GM23338 (cell line): Measurements from ENCODE around the gene ACOXL. TPM values are rescaled to one million over a fixed set of nuclear protein-coding genes. Genes with fewer than 3 reads are reported as not detected.

Experiments
- ATAC-seq: fragments of 200-7000 bp; cut with Tn5 transposase; 3 replicates; pipeline ENCODE4 v1.9.1; 2020
- DNase-seq: peaks from one replicate; pipeline ENCODE4 v3.0.0-alpha.2; 2015; ENCODE audit warnings: low spot score
- H2AFZ ChIP-seq: fragments of 200-600 bp; sonication (generic); 2 replicates; pipeline ENCODE4 v1.8.0; 2016; ENCODE audit warnings: antibody characterized with exemption, mild to moderate bottlenecking, moderate library complexity
- H3F3A ChIP-seq: fragments of 200-600 bp; sonication (generic); replicated peaks from 2 replicates; pipeline ENCODE4 v1.8.0; 2017; ENCODE audit warnings: antibody characterized with exemption, mixed run types, low read depth
- H3K27ac ChIP-seq: fragments of 200-600 bp; sonication (generic); 2 replicates; pipeline ENCODE4 v1.6.1; 2016; ENCODE audit warnings: low read depth
- H3K27me3 ChIP-seq: fragments of 200-600 bp; sonication (generic); 2 replicates; pipeline ENCODE4 v1.8.0; 2016; ENCODE audit warnings: mild to moderate bottlenecking, mixed run types, moderate library complexity; ENCODE audit not compliant: insufficient read depth
- H3K36me3 ChIP-seq: fragments of 200-600 bp; sonication (generic); 2 replicates; pipeline ENCODE4 v1.8.0; 2016; ENCODE audit warnings: mild to moderate bottlenecking; ENCODE audit not compliant: insufficient read depth
- H3K4me1 ChIP-seq: fragments of 200-600 bp; sonication (generic); 2 replicates; pipeline ENCODE4 v1.8.0; 2016; ENCODE audit warnings: mild to moderate bottlenecking, moderate library complexity; ENCODE audit not compliant: insufficient read depth
- H3K4me2 ChIP-seq: fragments of 200-600 bp; sonication (generic); 2 replicates; pipeline ENCODE4 v1.7.1; 2017; ENCODE audit warnings: mixed run types
- H3K4me3 ChIP-seq: fragments of 200-600 bp; sonication (generic); 2 replicates; pipeline ENCODE4 v1.6.1; 2016; ENCODE audit warnings: mixed run types
- H3K79me2 ChIP-seq: fragments of 200-600 bp; sonication (generic); replicated peaks from 2 replicates; pipeline ENCODE4 v1.8.0; 2017; ENCODE audit warnings: mild to moderate bottlenecking; ENCODE audit not compliant: insufficient read depth
- H3K9me2 ChIP-seq: fragments of 200-600 bp; sonication (generic); 2 replicates; pipeline ENCODE4 v1.8.0; 2017; ENCODE audit not compliant: insufficient read depth
- H4K20me1 ChIP-seq: fragments of 200-600 bp; sonication (generic); replicated peaks from 2 replicates; pipeline ENCODE4 v1.8.0; 2017; ENCODE audit warnings: mild to moderate bottlenecking; ENCODE audit not compliant: insufficient read depth
- H3K27ac Mint-ChIP-seq: 2 replicates; pipeline ENCODE4 v1.8.0; 2020; ENCODE audit warnings: inconsistent platforms, mild to moderate bottlenecking, moderate library complexity, mixed read lengths
- H3K27me3 Mint-ChIP-seq: 3 replicates; pipeline ENCODE4 v1.8.0; 2022; ENCODE audit warnings: low read depth, mild to moderate bottlenecking, moderate library complexity, mixed read lengths, inconsistent platforms; ENCODE audit not compliant: insufficient read depth, poor library complexity
- H3K36me3 Mint-ChIP-seq: 3 replicates; pipeline ENCODE4 v1.8.0; 2021; ENCODE audit warnings: low read depth, mild to moderate bottlenecking, inconsistent platforms, moderate library complexity, mixed read lengths
- H3K4me1 Mint-ChIP-seq: 3 replicates; pipeline ENCODE4 v1.8.0; 2020; ENCODE audit warnings: mild to moderate bottlenecking, inconsistent platforms, mixed read lengths
- H3K4me3 Mint-ChIP-seq: 3 replicates; pipeline ENCODE4 v1.8.0; 2021; ENCODE audit warnings: moderate library complexity, mild to moderate bottlenecking, inconsistent platforms, mixed read lengths
- H3K9me3 Mint-ChIP-seq: 3 replicates; pipeline ENCODE4 v1.8.0; 2020; ENCODE audit warnings: moderate library complexity, mild to moderate bottlenecking, inconsistent platforms, mixed read lengths
- CTCF ChIP-seq, 2 experiments: fragments of 200-600 bp in 1 of 2; sonication (generic) in 1 of 2; conservative IDR thresholded peaks; 2 replicates each; pipeline versions ENCODE4 v1.5.1 to v1.6.1; 2016 to 2017; ENCODE audit warnings: antibody characterized with exemption in 2 of 2, low read depth in 2 of 2, mild to moderate bottlenecking in 2 of 2, moderate library complexity in 1 of 2
- ETS1 ChIP-seq: IDR thresholded peaks from 2 replicates; pipeline ENCODE4 v1.6.1; 2016; ENCODE audit warnings: antibody characterized with exemption
- EZH2 ChIP-seq: fragments of 200-600 bp; sonication (generic); IDR thresholded peaks from one replicate; pipeline ENCODE4 v1.8.0; 2017; ENCODE audit warnings: antibody characterized with exemption, mild to moderate bottlenecking, low read depth; ENCODE audit not compliant: unreplicated experiment
- EZH2phosphoT487 ChIP-seq: fragments of 200-600 bp; sonication (generic); IDR thresholded peaks from one replicate; pipeline ENCODE4 v1.8.1; 2018; ENCODE audit warnings: antibody characterized with exemption; ENCODE audit not compliant: unreplicated experiment
- NANOG ChIP-seq: IDR thresholded peaks from 2 replicates; pipeline ENCODE4 v1.6.1; 2016; ENCODE audit warnings: antibody characterized with exemption, borderline replicate concordance
- POLR2AphosphoS5 ChIP-seq: IDR thresholded peaks from 2 replicates; pipeline ENCODE4 v1.6.1; 2016; ENCODE audit warnings: antibody characterized with exemption, low read depth
- REST ChIP-seq: IDR thresholded peaks from one replicate; pipeline ENCODE4 v1.6.1; 2018; ENCODE audit warnings: antibody characterized with exemption; ENCODE audit not compliant: unreplicated experiment
- ZNF114 ChIP-seq: fragments of 250-450 bp; sonication (Bioruptor Pico); IDR thresholded peaks from 2 replicates; pipeline ENCODE4 v1.5.0; 2020; ENCODE audit warnings: mild to moderate bottlenecking, moderate library complexity
- polyA plus RNA-seq: library from polyadenylated mRNA; unstranded; fragments of >200 nt; fragmentation: Nextera tagmentation; extraction: Ambion mirVana; gene quantifications from 2 replicates; pipeline ENCODE4 v1.2.1, GENCODE V29; 2016
- total RNA-seq: library from RNA; depleted of rRNA; stranded (reverse); fragments of >200 nt; shearing (Covaris generic); gene quantifications from 2 replicates; pipeline ENCODE4 v1.2.3, GENCODE V29; 2014

ACOXL gene
- total and polyA plus RNA-seq, 2 experiments from 2014 or later = 9.0 to 14.7 TPM

GRCh38 chr2:110853516-110853915 lies 121.1 kb downstream of the ACOXL start:
- H2AFZ ChIP-seq = no peak overlapping the region
- no peak overlapping the region for H3K27ac ChIP-seq
- Mint-ChIP-seq H3K27me3 (peaks cover 2% of the 10 kb centered on the region), H3K27ac (no peak overlapping the region), H3K4me3 (no peak overlapping the region), H3K9me3 (no peaks in the 10 kb centered on the region; the same call in 2 of the 3 replicates), H3K4me1 (peaks cover 24% of the 10 kb centered on the region), H3K36me3 (peaks cover 8% of the 10 kb centered on the region; the same call in 2 of the 3 replicates)
- DNase-seq (peak; percentile 70), ATAC-seq (peak; percentile 85)
- peaks cover 5% of the 10 kb centered on the region for H3K9me2 ChIP-seq
- no peaks in the 10 kb centered on the region for H3K27me3 ChIP-seq
- H3K4me2 ChIP-seq = no peak overlapping the region
- peak; percentile 80 for TF ChIP-seq CTCF (conservative IDR thresholded peaks at IDR 0.05; ENCODE audit: low read depth in 2 of 2)
- TF ChIP-seq ZNF114 (CRISPR knock-in tag) = no peak
- peaks cover 22% of the 10 kb centered on the region for H3K4me1 ChIP-seq
- no peaks in the 10 kb centered on the region for H4K20me1 ChIP-seq
- H3K4me3 ChIP-seq = no peak overlapping the region
- H3F3A ChIP-seq = peaks cover 3% of the 10 kb centered on the region; the same call in 1 of the 2 replicates
- H3K36me3 ChIP-seq = no peaks in the 10 kb centered on the region
- H3K79me2 ChIP-seq = no peaks in the 10 kb centered on the region

- Mint-ChIP-seq H3K4me3 (no peak overlapping the region), H3K36me3 (peaks cover 8% of the 10 kb centered on the region; the same call in 2 of the 3 replicates), H3K27me3 (peaks cover 2% of the 10 kb centered on the region), H3K4me1 (peaks cover 28% of the 10 kb centered on the region), H3K9me3 (no peaks in the 10 kb centered on the region; the same call in 2 of the 3 replicates), H3K27ac (no peak overlapping the region)
- Histone ChIP-seq H3K27me3 (no peaks in the 10 kb centered on the region), H3F3A (peaks cover 7% of the 10 kb centered on the region; the same call in 1 of the 2 replicates), H3K4me1 (peaks cover 26% of the 10 kb centered on the region), H3K4me2 (no peak overlapping the region), H3K27ac (no peak overlapping the region), H4K20me1 (no peaks in the 10 kb centered on the region), H3K36me3 (no peaks in the 10 kb centered on the region), H3K79me2 (no peaks in the 10 kb centered on the region), H3K9me2 (peaks cover 5% of the 10 kb centered on the region), H2AFZ (no peak overlapping the region), H3K4me3 (no peak overlapping the region)
- ATAC-seq (no peak), DNase-seq (no peak)
- TF ChIP-seq ETS1 (no peak), CTCF (conservative IDR thresholded peaks at IDR 0.05; ENCODE audit: low read depth in 2 of 2) (no peak), POLR2AphosphoS5 (no peak), EZH2 (no peak), NANOG (no peak), ZNF114 (CRISPR knock-in tag) (no peak), EZH2phosphoT487 (no peak), REST (no peak)
These were observed 121.6 kb downstream of the ACOXL start for GRCh38 chr2:110853948-110854347.
